GM12865 (cell line): ENCODE measurements around the gene COL4A3.
A peak's percentile ranks its signal among the peaks of the same experiment; 100 is the strongest.

Experiments used
- DNase-seq: peaks from one replicate; pipeline ENCODE4 v3.0.0; 2010; ENCODE audit warnings: low read depth
- H3K4me3 ChIP-seq: 2 replicates; pipeline ENCODE4 v1.5.1; 2011; ENCODE audit warnings: mild to moderate bottlenecking, low read depth, low read length, control low read depth
- TF ChIP-seq, protein P1 (sequence below): IDR thresholded peaks from 2 replicates; pipeline ENCODE4 v1.5.1; 2011; ENCODE audit warnings: low read length, control low read depth, low read depth, inconsistent platforms; ENCODE audit not compliant: insufficient read depth; ENCODE audit errors: missing control alignments

Gene COL4A3

DNA sequence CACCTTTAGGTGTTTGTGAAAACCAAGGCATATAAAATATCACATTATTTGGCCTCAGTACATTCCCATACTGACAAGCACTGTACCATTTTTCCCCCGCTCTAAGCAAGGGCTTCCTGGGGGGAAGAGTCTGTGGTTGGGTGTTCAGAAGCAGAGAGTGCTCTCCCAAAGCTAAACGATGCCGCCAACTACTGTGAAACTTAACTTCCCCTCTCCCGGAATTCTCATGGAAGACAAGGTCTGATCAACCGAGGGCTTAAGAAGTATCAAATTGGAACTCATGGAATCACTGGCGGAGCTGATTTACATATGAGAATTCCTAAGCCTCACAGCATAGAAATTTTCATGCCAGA is 160.2 kb downstream of the COL4A3 start:
- TF ChIP-seq, protein P1, sequence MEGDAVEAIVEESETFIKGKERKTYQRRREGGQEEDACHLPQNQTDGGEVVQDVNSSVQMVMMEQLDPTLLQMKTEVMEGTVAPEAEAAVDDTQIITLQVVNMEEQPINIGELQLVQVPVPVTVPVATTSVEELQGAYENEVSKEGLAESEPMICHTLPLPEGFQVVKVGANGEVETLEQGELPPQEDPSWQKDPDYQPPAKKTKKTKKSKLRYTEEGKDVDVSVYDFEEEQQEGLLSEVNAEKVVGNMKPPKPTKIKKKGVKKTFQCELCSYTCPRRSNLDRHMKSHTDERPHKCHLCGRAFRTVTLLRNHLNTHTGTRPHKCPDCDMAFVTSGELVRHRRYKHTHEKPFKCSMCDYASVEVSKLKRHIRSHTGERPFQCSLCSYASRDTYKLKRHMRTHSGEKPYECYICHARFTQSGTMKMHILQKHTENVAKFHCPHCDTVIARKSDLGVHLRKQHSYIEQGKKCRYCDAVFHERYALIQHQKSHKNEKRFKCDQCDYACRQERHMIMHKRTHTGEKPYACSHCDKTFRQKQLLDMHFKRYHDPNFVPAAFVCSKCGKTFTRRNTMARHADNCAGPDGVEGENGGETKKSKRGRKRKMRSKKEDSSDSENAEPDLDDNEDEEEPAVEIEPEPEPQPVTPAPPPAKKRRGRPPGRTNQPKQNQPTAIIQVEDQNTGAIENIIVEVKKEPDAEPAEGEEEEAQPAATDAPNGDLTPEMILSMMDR, result no peak
- peak overlapping the region; percentile 89 for H3K4me3 ChIP-seq
- peak; percentile 37 for DNase-seq

DNA sequence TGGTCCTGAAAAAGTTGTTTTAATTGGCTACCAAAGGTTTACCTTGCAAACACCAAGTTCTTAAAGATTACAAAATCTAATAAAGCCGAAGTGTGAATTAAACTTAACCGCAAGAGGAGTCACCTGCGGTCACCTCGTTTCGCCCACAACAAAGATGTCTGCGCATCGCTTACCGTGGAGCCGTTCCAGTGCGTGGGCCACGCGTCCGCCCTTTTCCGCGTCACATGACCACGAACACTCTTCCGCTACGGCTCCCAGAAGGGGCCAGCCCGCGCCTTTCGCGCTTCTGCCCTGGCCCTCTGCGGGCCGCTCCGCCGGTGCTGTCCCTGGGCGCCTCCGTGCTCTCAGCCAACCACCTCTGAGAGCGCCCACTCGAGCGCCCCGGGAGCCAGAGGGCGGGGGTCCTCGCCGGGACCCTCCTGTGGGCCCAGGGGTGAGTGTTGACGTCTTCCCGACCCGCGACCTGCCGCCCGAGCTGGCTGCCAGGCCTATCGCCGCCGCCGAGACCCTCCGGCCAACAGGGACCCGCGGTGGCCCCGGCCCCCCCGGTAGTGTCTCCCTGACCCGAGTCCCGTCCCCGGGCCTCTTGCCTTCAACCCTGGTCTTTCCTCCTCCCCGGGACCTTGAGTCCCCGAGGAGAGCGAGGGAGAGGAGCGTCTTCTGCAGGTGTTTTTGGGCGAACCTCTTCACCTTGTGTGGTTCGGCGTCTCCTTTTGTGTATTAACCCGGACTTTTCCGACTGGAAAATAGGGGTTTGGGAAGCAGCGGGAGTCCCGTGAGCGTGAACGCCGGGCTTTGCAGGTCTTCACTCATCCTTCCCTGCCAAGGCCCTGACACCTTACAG is 160.8 kb downstream of the COL4A3 start, which contains the start of gene MFF:
MFF (plus strand) TSS at position 257 of the 844 bp plus-strand sequence. CDS start 5,415 bp downstream, outside the sequence.
- H3K4me3 ChIP-seq, result peak within 1 kb of the TSS; percentile 89
- DNase-seq, result peak; percentile 96
- TF ChIP-seq, protein P1, result peak; percentile 22

DNA sequence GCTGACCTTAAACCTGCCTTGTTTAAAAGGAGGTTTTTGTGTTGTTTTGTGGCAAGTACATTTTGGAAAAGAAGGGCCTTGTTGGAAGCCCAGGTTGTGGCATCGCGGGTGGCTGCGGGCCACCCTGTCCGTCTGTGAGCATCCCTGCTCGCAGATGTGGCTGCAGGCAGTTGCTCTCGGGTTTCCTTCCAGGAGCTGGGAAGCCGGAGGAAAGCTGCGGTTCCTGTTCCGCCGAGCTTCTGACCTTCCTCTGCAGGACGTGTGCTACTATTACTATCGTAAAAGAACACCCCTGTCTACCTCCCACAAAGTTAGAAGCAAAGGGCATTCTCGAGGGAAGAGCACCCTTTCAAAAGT is 161.4 kb downstream of the COL4A3 start:
- H3K4me3 ChIP-seq, result peak overlapping the region; percentile 89
- DNase-seq, result peak; percentile 21
- TF ChIP-seq, protein P1, result no peak

DNA sequence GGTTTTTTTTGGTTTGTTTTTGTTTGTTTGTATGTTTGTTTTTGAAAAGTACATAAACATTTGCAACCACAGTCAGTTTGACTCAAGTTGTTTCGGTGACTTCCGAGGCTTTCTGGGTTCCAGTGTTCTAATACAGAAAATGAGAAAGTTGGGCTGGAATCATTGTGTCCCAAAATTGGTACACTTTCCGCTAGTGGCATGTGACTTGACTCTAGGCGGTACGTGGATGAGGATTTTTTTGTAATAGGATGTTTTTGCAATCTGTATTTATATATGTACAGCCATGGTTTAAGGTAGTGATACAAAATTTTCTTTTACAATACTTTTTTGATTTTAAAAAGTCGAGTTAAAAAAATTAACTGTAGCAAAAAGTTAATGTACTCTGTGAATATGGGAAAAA is 162.4 kb downstream of the COL4A3 start:
- peak; percentile 51 for DNase-seq
- H3K4me3 ChIP-seq, result peak overlapping the region; percentile 89
- TF ChIP-seq, protein P1, result no peak

DNA sequence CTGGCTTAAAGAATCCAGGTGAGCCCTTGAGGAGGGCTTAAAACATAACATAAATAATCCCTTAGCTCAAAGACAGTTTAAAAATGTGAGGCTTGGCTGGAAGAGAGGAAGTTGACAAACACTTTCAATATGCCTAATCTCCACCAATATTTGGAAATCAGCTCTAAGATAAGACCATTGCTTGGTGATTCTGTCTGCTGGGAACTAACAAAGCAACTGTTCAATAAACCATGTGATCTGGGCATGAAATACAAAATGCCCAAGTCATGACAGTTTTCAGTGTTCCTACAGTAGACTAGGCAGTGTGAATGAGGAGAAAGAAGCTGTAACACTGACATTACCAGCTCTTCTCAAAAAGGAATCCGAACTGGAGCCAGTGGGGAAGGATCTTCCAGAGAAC is 171.3 kb downstream of the COL4A3 start:
- H3K4me3 ChIP-seq, result no peak overlapping the region
- no peak for DNase-seq
- TF ChIP-seq, protein P1, result no peak

DNA sequence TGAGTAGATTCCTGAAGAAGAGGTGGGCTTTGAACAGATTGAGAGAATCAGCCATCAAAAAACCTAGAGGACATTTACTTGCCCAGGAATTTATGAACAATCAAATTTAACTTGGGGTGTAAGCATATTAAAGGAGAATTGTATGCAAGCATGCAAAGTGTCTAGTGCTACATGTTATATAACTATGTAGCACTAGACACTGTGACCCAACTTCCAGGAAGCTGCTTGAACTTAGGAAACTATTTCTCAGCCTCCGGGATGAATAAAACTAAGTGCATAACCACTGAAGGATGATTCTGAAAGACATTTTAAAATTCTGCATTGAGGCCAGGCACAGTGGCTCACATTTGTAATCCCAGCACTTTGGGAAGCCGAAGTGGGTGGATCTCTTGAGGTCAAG is 173.0 kb downstream of the COL4A3 start:
- no peak overlapping the region for H3K4me3 ChIP-seq
- no peak for DNase-seq
- TF ChIP-seq, protein P1, result no peak
